ENCODE measurements around the gene GDF11.

GRCh38 chr12:55746174-55746912, 3.4 kb downstream of the GDF11 start:
- TF ChIP-seq CTCF (IDR thresholded peaks at IDR 0.05) (no peak), ZFX (IDR thresholded peaks at IDR 0.05; ENCODE audit: borderline replicate concordance) (no peak)

All from 22Rv1 (cell line).